ENCODE results near the gene GPR32. TPM values are rescaled to one million over a fixed set of nuclear protein-coding genes. Genes with fewer than 3 reads are reported as not detected.

The GPR32 gene
- total RNA-seq, 1 donor from 2014 or later: not detected

- no peak overlapping the region for H3K4me3 Mint-ChIP-seq (ENCODE audit: unreplicated experiment)
- no peaks in the 10 kb centered on the region for H3K27me3 Mint-ChIP-seq (ENCODE audit: unreplicated experiment)
- TF ChIP-seq, protein P1, sequence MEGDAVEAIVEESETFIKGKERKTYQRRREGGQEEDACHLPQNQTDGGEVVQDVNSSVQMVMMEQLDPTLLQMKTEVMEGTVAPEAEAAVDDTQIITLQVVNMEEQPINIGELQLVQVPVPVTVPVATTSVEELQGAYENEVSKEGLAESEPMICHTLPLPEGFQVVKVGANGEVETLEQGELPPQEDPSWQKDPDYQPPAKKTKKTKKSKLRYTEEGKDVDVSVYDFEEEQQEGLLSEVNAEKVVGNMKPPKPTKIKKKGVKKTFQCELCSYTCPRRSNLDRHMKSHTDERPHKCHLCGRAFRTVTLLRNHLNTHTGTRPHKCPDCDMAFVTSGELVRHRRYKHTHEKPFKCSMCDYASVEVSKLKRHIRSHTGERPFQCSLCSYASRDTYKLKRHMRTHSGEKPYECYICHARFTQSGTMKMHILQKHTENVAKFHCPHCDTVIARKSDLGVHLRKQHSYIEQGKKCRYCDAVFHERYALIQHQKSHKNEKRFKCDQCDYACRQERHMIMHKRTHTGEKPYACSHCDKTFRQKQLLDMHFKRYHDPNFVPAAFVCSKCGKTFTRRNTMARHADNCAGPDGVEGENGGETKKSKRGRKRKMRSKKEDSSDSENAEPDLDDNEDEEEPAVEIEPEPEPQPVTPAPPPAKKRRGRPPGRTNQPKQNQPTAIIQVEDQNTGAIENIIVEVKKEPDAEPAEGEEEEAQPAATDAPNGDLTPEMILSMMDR (IDR thresholded peaks at IDR 0.05): no peak
- DNase-seq (ENCODE audit: extremely low spot score, unreplicated experiment): no peak
- peaks cover 5% of the 10 kb centered on the region for H3K4me1 Mint-ChIP-seq (ENCODE audit: unreplicated experiment)
- H3K36me3 Mint-ChIP-seq (ENCODE audit: unreplicated experiment): peaks cover 13% of the 10 kb centered on the region
- no peaks in the 10 kb centered on the region for H3K9me3 Mint-ChIP-seq (ENCODE audit: unreplicated experiment)
- no peak overlapping the region for H3K27ac Mint-ChIP-seq (ENCODE audit: unreplicated experiment)
Measured at GRCh38 chr19:50796634-50797428, 26.6 kb downstream of the GPR32 start.

GRCh38 chr19:50797429-50797780 lies 27.1 kb downstream of the GPR32 start:
- H3K9me3 Mint-ChIP-seq (ENCODE audit: unreplicated experiment): no peaks in the 10 kb centered on the region
- H3K4me3 Mint-ChIP-seq (ENCODE audit: unreplicated experiment): no peak overlapping the region
- no peaks in the 10 kb centered on the region for H3K27me3 Mint-ChIP-seq (ENCODE audit: unreplicated experiment)
- DNase-seq (ENCODE audit: extremely low spot score, unreplicated experiment): no peak
- no peak overlapping the region for H3K27ac Mint-ChIP-seq (ENCODE audit: unreplicated experiment)
- H3K4me1 Mint-ChIP-seq (ENCODE audit: unreplicated experiment): peaks cover 8% of the 10 kb centered on the region
- H3K36me3 Mint-ChIP-seq (ENCODE audit: unreplicated experiment): peaks cover 13% of the 10 kb centered on the region
- TF ChIP-seq, protein P1 (IDR thresholded peaks at IDR 0.05): no peak

GRCh38 chr19:50797781-50798658 lies 27.8 kb downstream of the GPR32 start:
- no peak for DNase-seq (ENCODE audit: extremely low spot score, unreplicated experiment)
- Mint-ChIP-seq H3K36me3 (ENCODE audit: unreplicated experiment) (peaks cover 13% of the 10 kb centered on the region), H3K27me3 (ENCODE audit: unreplicated experiment) (no peaks in the 10 kb centered on the region), H3K4me3 (ENCODE audit: unreplicated experiment) (no peak overlapping the region), H3K9me3 (ENCODE audit: unreplicated experiment) (no peaks in the 10 kb centered on the region), H3K27ac (ENCODE audit: unreplicated experiment) (no peak overlapping the region), H3K4me1 (ENCODE audit: unreplicated experiment) (peaks cover 12% of the 10 kb centered on the region)
- TF ChIP-seq, protein P1 (IDR thresholded peaks at IDR 0.05): no peak

DNA sequence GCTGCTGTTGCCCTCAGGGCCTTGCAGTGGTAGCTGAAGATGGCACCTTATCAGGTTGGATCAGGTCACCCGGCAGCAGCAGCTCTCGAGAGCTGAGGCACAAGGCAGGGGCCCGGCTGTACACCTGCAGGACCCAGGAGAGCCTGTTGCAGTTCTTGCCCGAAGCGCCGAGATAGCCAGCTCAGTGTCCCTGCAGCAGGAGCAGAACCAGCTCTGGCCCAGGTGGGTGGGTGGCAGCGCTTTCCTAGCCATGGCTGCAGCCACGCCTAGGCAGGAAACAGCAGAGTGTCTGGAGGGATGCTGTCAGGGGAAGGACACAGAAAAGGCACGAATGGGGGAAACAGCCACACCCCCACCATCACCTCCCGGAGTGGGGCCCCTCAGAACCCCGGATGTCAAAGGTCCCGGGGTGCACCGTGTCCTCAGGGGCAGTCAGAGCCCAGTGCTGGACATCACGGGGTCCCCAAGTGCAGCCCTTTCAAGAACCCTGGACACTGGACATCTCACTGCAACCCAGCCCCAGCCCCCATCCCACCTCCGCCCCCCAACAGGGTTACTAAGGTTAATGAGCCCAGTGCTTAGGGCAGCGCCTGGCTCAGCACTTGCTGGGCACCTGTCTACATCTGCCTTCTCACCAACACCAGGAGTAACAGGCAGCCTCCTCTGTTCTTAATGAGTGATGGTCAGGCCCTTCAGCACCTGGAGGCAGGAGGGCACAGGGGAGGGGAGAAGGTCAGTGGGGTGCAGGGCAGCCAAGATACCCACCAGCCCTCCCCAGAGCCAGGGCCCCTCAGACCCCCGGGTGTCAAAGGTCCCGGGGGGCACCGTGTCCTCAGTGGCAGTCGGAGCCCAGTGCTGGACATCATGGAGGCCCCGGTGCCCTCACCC lies 28.6 kb downstream of the GPR32 start:
- Mint-ChIP-seq H3K27ac (ENCODE audit: unreplicated experiment) (no peak overlapping the region), H3K36me3 (ENCODE audit: unreplicated experiment) (peaks cover 13% of the 10 kb centered on the region), H3K4me3 (ENCODE audit: unreplicated experiment) (no peak overlapping the region), H3K27me3 (ENCODE audit: unreplicated experiment) (no peaks in the 10 kb centered on the region), H3K9me3 (ENCODE audit: unreplicated experiment) (no peaks in the 10 kb centered on the region), H3K4me1 (ENCODE audit: unreplicated experiment) (peaks cover 20% of the 10 kb centered on the region)
- DNase-seq (ENCODE audit: extremely low spot score, unreplicated experiment): no peak
- TF ChIP-seq, protein P1 (IDR thresholded peaks at IDR 0.05): no peak

Measured in osteocyte (in vitro differentiated cells).